ENCODE data around the gene CLRN3.

The CLRN3 gene

GRCh38 chr10:127836966-127837365 lies 55.8 kb downstream of the CLRN3 start:
- no peak for DNase-seq

- no peak for DNase-seq
These were observed 56.6 kb downstream of the CLRN3 start for GRCh38 chr10:127836176-127836575.

GRCh38 chr10:127834791-127835190 lies 58.0 kb downstream of the CLRN3 start:
- DNase-seq = no peak

GRCh38 chr10:127834221-127834620 lies 58.5 kb downstream of the CLRN3 start:
- no peak for DNase-seq

GRCh38 chr10:127833804-127834203 lies 58.9 kb downstream of the CLRN3 start:
- DNase-seq = no peak

- no peak for DNase-seq
These were observed 60.2 kb downstream of the CLRN3 start for GRCh38 chr10:127832501-127832900.

- DNase-seq = no peak
These were observed 62.3 kb downstream of the CLRN3 start for GRCh38 chr10:127830414-127830813.
